ENCODE data around the gene ACP1. TPM values are rescaled to one million over a fixed set of nuclear protein-coding genes. Genes with fewer than 3 reads are reported as not detected.

Gene ACP1
- total and polyA plus RNA-seq, 10 of the 15 experiments (the other 5 are each of a cell fraction or from before 2014, with no cell fraction given): 120 to 468 (median 175) TPM

DNA sequence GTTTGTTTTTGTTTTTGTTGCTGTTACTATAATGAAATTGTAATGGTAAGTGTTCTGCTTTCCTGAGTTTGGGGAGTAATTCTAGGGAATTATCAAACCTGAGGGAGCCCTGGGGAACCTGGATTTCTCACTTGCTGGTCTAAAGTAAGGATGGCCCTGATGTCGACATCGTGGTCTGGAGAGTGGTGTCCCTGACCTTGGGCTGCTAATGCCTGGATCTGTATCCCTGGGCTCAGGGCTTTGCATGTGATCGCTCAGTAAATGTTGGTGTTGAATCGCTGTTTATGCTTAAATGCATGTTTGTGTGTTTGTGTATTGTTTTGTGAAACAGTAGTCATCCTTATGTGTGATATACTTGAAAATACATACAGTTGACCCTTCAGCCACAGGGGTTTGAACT lies 6.1 kb downstream of the ACP1 start:
- peaks cover 12% of the 10 kb centered on the region for H3K4me1 ChIP-seq (ENCODE audit: control insufficient read depth, insufficient read depth, low read length)
- no TSS peak for BruUV-seq (replicated peaks)
- H3K4me3 ChIP-seq: no peak overlapping the region
- DNase-seq (ENCODE audit: low read depth, low spot score) (no peak), ATAC-seq (no peak), FAIRE-seq (no peak)
- no peak for TF ChIP-seq NR2C1 (IDR thresholded peaks at IDR 0.05)
- TF ChIP-seq, protein P1, sequence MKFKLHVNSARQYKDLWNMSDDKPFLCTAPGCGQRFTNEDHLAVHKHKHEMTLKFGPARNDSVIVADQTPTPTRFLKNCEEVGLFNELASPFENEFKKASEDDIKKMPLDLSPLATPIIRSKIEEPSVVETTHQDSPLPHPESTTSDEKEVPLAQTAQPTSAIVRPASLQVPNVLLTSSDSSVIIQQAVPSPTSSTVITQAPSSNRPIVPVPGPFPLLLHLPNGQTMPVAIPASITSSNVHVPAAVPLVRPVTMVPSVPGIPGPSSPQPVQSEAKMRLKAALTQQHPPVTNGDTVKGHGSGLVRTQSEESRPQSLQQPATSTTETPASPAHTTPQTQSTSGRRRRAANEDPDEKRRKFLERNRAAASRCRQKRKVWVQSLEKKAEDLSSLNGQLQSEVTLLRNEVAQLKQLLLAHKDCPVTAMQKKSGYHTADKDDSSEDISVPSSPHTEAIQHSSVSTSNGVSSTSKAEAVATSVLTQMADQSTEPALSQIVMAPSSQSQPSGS (IDR thresholded peaks at IDR 0.05; ENCODE audit: low read length): no peak
- TF ChIP-seq, protein P2, sequence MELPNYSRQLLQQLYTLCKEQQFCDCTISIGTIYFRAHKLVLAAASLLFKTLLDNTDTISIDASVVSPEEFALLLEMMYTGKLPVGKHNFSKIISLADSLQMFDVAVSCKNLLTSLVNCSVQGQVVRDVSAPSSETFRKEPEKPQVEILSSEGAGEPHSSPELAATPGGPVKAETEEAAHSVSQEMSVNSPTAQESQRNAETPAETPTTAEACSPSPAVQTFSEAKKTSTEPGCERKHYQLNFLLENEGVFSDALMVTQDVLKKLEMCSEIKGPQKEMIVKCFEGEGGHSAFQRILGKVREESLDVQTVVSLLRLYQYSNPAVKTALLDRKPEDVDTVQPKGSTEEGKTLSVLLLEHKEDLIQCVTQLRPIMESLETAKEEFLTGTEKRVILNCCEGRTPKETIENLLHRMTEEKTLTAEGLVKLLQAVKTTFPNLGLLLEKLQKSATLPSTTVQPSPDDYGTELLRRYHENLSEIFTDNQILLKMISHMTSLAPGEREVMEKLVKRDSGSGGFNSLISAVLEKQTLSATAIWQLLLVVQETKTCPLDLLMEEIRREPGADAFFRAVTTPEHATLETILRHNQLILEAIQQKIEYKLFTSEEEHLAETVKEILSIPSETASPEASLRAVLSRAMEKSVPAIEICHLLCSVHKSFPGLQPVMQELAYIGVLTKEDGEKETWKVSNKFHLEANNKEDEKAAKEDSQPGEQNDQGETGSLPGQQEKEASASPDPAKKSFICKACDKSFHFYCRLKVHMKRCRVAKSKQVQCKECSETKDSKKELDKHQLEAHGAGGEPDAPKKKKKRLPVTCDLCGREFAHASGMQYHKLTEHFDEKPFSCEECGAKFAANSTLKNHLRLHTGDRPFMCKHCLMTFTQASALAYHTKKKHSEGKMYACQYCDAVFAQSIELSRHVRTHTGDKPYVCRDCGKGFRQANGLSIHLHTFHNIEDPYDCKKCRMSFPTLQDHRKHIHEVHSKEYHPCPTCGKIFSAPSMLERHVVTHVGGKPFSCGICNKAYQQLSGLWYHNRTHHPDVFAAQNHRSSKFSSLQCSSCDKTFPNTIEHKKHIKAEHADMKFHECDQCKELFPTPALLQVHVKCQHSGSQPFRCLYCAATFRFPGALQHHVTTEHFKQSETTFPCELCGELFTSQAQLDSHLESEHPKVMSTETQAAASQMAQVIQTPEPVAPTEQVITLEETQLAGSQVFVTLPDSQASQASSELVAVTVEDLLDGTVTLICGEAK (IDR thresholded peaks at IDR 0.05; ENCODE audit: borderline replicate concordance): no peak
- ChIA-PET POLR2A (no interaction called here), RAD21 (ENCODE audit: unreplicated experiment) (no interaction called here), CTCF (no interaction called here), SMC1A (ENCODE audit: uncharacterized antibody, unreplicated experiment) (no interaction called here)
- H2AFZ ChIP-seq (ENCODE audit: control insufficient read depth, low read depth, low read length): no peak overlapping the region
- no peak overlapping the region for H3K9ac ChIP-seq (ENCODE audit: control insufficient read depth, insufficient read depth, low read length)
- H3K36me3 ChIP-seq (ENCODE audit: control insufficient read depth in 2 of 2, insufficient read depth in 2 of 2, low read length in 1 of 2): peaks cover 4 to 14% of the 10 kb centered on the region in 2 experiments
- H3K27me3 ChIP-seq (replicated peaks in 1 of 2; ENCODE audit: control insufficient read depth in 2 of 2, insufficient read depth in 2 of 2, low read length in 1 of 2): no peaks in the 10 kb centered on the region
- no peak overlapping the region for H3K27ac ChIP-seq (ENCODE audit: control insufficient read depth, insufficient read depth)
- H3K9me3 ChIP-seq (replicated peaks; ENCODE audit: control insufficient read depth, insufficient read depth, low read length): no peaks in the 10 kb centered on the region
- H4K20me1 ChIP-seq (ENCODE audit: control insufficient read depth, insufficient read depth): peaks cover 4% of the 10 kb centered on the region; the same call in 1 of the 2 replicates
- H3K79me2 ChIP-seq (ENCODE audit: control insufficient read depth, insufficient read depth, low read length): peaks cover 64% of the 10 kb centered on the region
- 98% methylated on average over 4 of the region's 4 CpGs for WGBS (ENCODE audit: insufficient coverage, insufficient replicate concordance, low lambda C conversion rate, missing lambda C conversion rate)
- in situ Hi-C loops (cut with MboI) (no loop called here), intact Hi-C loops (cut with micrococcal nuclease; ENCODE audit: unreplicated experiment) (no loop called here)
- no peak overlapping the region for H3K4me2 ChIP-seq (ENCODE audit: control insufficient read depth, insufficient read depth)
